ENCODE results near the gene TNIP2.

Gene TNIP2

GRCh38 chr4:2725380-2725779, 30.8 kb downstream of the TNIP2 start:
- TF ChIP-seq, protein P1, sequence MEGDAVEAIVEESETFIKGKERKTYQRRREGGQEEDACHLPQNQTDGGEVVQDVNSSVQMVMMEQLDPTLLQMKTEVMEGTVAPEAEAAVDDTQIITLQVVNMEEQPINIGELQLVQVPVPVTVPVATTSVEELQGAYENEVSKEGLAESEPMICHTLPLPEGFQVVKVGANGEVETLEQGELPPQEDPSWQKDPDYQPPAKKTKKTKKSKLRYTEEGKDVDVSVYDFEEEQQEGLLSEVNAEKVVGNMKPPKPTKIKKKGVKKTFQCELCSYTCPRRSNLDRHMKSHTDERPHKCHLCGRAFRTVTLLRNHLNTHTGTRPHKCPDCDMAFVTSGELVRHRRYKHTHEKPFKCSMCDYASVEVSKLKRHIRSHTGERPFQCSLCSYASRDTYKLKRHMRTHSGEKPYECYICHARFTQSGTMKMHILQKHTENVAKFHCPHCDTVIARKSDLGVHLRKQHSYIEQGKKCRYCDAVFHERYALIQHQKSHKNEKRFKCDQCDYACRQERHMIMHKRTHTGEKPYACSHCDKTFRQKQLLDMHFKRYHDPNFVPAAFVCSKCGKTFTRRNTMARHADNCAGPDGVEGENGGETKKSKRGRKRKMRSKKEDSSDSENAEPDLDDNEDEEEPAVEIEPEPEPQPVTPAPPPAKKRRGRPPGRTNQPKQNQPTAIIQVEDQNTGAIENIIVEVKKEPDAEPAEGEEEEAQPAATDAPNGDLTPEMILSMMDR (IDR thresholded peaks at IDR 0.05) = no peak

DNA sequence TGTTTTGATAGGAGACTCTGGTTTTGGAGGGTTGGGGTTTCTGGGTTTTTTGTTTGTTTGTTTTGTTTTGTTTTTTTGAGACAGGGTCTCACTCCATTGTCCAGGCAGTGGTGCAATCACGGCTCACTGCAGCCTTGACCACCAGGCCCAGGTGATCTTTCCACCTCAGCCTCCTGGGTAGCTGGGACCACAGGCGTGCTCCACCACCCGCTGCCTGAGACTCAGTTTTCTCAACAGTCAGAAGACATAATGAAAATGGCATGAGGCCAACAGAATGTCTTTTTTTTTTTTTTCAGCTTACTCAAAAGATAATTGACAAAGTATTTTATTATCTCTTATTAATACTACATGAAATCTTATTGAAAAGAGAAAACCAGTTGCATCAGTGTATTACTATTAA, 32.4 kb downstream of the TNIP2 start:
- TF ChIP-seq, protein P1 (IDR thresholded peaks at IDR 0.05) = no peak

- TF ChIP-seq, protein P1 (IDR thresholded peaks at IDR 0.05) = no peak
Observed at GRCh38 chr4:2722033-2722432, 34.1 kb downstream of the TNIP2 start.

- TF ChIP-seq, protein P1 (IDR thresholded peaks at IDR 0.05) = no peak
Observed at GRCh38 chr4:2721586-2721985, 34.5 kb downstream of the TNIP2 start.

GRCh38 chr4:2716236-2716635, 39.9 kb downstream of the TNIP2 start:
- TF ChIP-seq, protein P1 (IDR thresholded peaks at IDR 0.05) = no peak

GRCh38 chr4:2715426-2715825, 40.7 kb downstream of the TNIP2 start:
- TF ChIP-seq, protein P1 (IDR thresholded peaks at IDR 0.05) = no peak

- TF ChIP-seq, protein P1 (IDR thresholded peaks at IDR 0.05) = no peak
Observed at GRCh38 chr4:2714918-2715317, 41.2 kb downstream of the TNIP2 start.

GRCh38 chr4:2714061-2714770, 41.9 kb downstream of the TNIP2 start:
- TF ChIP-seq, protein P1 (IDR thresholded peaks at IDR 0.05) = no peak

Data from LNCAP (cell line).